Measurements from ENCODE around the gene RRAGC. TPM values are rescaled to one million over a fixed set of nuclear protein-coding genes. Genes with fewer than 3 reads are reported as not detected.

The RRAGC gene
- total and polyA plus RNA-seq, 2 donors (not counting 3 experiments of a cell fraction or from before 2014, with no cell fraction given), result 24.1 to 40.1 TPM

DNA sequence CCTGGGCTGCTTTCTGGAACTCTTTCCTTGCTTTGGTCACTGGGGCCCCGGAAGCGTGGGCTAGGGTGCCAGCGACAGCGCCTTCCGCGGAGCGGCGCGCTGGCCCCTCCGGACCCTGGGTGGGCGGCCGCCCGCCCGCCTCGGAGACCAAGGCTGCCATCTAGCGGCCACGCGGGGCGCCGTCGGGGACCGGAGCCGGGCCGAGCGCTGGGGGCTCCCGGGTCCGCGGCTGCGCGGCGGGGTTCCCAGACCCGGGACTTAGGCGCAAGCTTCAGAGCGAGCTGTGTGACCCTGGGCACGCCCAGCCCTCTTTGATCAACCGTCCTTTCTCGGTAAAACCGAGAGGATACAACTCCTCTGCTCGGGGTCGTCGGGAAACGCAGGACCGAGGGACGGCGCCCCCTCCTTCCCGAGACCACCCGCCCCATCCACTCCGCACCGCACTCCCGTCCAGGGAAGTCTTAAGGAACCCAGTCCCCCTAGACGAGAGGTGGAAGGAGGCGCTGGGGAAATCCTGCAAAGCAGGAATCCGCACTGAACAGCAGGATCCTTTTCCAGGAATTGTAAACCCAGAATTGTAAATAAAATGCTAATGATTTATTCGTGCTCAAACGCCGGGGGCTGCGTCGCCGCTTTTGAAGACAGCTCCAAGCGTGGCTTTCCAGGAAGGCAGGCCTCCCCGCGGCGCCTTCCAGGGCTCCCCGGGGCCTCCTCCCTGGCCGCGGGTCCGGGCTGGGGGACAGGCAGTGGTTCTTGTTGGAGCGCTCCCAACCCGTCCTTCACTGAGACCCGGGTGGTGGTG, 41.2 kb downstream of the RRAGC start:
- H4K20me1 ChIP-seq (replicated peaks; ENCODE audit: control insufficient read depth, extremely low read depth, insufficient read depth, low read length), result no peaks in the 10 kb centered on the region
- H3K4me1 ChIP-seq (ENCODE audit: control insufficient read depth, extremely low read depth, insufficient read depth, low read length), result peaks cover 4% of the 10 kb centered on the region
- no peak overlapping the region for H3K27ac ChIP-seq (ENCODE audit: insufficient read depth, low read depth, low read length)
- FAIRE-seq (no peak), DNase-seq (ENCODE audit: low read depth, low spot score) (no peak)
- POLR2A ChIA-PET, result interaction anchor here (0.5 kb wide), 1 partner anchor 578 kb away, joined by 3 read pairs; no protein-coding TSS in a partner anchor
- H3K9me1 ChIP-seq (replicated peaks; ENCODE audit: control insufficient read depth, extremely low read depth, insufficient read depth, low read length), result no peaks in the 10 kb centered on the region
- no peak overlapping the region for H3K4me3 ChIP-seq (replicated peaks in 1 of 3; ENCODE audit: insufficient read depth in 1 of 3, low read depth in 1 of 3, low read length in 3 of 3)
- H2AFZ ChIP-seq (ENCODE audit: low read depth, low read length), result peak overlapping the region; percentile 1
- TF ChIP-seq, protein P1, sequence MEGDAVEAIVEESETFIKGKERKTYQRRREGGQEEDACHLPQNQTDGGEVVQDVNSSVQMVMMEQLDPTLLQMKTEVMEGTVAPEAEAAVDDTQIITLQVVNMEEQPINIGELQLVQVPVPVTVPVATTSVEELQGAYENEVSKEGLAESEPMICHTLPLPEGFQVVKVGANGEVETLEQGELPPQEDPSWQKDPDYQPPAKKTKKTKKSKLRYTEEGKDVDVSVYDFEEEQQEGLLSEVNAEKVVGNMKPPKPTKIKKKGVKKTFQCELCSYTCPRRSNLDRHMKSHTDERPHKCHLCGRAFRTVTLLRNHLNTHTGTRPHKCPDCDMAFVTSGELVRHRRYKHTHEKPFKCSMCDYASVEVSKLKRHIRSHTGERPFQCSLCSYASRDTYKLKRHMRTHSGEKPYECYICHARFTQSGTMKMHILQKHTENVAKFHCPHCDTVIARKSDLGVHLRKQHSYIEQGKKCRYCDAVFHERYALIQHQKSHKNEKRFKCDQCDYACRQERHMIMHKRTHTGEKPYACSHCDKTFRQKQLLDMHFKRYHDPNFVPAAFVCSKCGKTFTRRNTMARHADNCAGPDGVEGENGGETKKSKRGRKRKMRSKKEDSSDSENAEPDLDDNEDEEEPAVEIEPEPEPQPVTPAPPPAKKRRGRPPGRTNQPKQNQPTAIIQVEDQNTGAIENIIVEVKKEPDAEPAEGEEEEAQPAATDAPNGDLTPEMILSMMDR (IDR thresholded peaks at IDR 0.05; ENCODE audit: extremely low read depth in 1 of 2, insufficient read depth in 1 of 2, low read depth in 1 of 2, low read length in 2 of 2), result peak; percentile 62 to 85
- no peak for TF ChIP-seq EZH2 (IDR thresholded peaks at IDR 0.05; ENCODE audit: borderline replicate concordance, low read depth, low read length, severe bottlenecking)
- no peaks in the 10 kb centered on the region for H3K36me3 ChIP-seq (ENCODE audit: control insufficient read depth in 2 of 2, extremely low read depth in 1 of 2, insufficient read depth in 2 of 2, low read length in 2 of 2)
- BruUV-seq (replicated peaks), result no TSS peak
- intact Hi-C loops (cut with micrococcal nuclease), result loop anchor here (1.0 to 5.0 kb wide), 3 partner anchors 91 to 791 kb away; no protein-coding TSS in a partner anchor
- dilution Hi-C loops (cut with MboI; ENCODE audit: extremely low pct_ligation_motif_present, low sequenced_read_pairs), result no loop called here
- CTCF ChIA-PET, result interaction anchor here (0.7 to 4.0 kb wide), 8 partner anchors 9 to 792 kb away, joined by 3 to 27 read pairs (median 4); no protein-coding TSS in a partner anchor
- peaks cover 43 to 67% of the 10 kb centered on the region in 2 experiments for H3K27me3 ChIP-seq (ENCODE audit: control insufficient read depth in 2 of 2, insufficient read depth in 2 of 2, low read length in 2 of 2)
- H3K79me2 ChIP-seq (ENCODE audit: control insufficient read depth, insufficient read depth, low read length), result no peaks in the 10 kb centered on the region
- H3K4me2 ChIP-seq (ENCODE audit: insufficient read depth, low read length), result peak overlapping the region; percentile 44
- no peaks in the 10 kb centered on the region for H3K9me3 ChIP-seq (replicated peaks; ENCODE audit: control insufficient read depth, insufficient read depth, low read length)
- H3K9ac ChIP-seq (replicated peaks; ENCODE audit: extremely low read depth, insufficient read depth, low read length), result no peak overlapping the region

Measured in endothelial cell of umbilical vein (primary cell).